HEK293 (cell line): ENCODE results near the gene NUP160.

Source experiments
- CTCF ChIA-PET: fragments of 350-600 bp; formaldehyde crosslinking; extraction: SDS; loops from one replicate; lab custom pipeline; 2021; ENCODE audit warnings: antibody characterized with exemption; lab: Yijun Ruan, JAX
- POLR2A ChIA-PET: fragments of 300-600 bp; formaldehyde crosslinking; extraction: SDS; loops from one replicate; lab custom pipeline; 2020; ENCODE audit warnings: antibody characterized with exemption, inconsistent platforms; lab: Yijun Ruan, JAX
- H3K27ac ChIP-seq: fragments of 200-500 bp; sonication (Bioruptor generic); 2 replicates; pipeline ENCODE4 v1.5.1; 2014; ENCODE audit warnings: low read depth, low read length, control low read depth, inconsistent platforms; ENCODE audit errors: extremely low read depth
- H3K36me3 ChIP-seq, 2 experiments: fragments of 200-500 bp in 1 of 2; sonication (Bioruptor generic) in 1 of 2; 1 replicate in 1 of 2; 2 replicates in 1 of 2; pipeline ENCODE4 v1.5.1; 2014 to 2017; ENCODE audit warnings: inconsistent platforms in 2 of 2, low read length in 2 of 2; ENCODE audit not compliant: control insufficient read depth in 2 of 2, insufficient read depth in 1 of 2
- H3K4me1 ChIP-seq: fragments of 200-500 bp; sonication (Bioruptor generic); 2 replicates; pipeline ENCODE4 v1.5.1; 2014; ENCODE audit warnings: mild to moderate bottlenecking, low read length, inconsistent platforms; ENCODE audit not compliant: control insufficient read depth, insufficient read depth
- H3K4me3 ChIP-seq: 2 replicates; pipeline ENCODE4 v1.5.1; 2011; ENCODE audit warnings: low read depth, mild to moderate bottlenecking, control low read depth, low read length, moderate library complexity
- H3K9me3 ChIP-seq: fragments of 200-500 bp; sonication (Bioruptor generic); 2 replicates; pipeline ENCODE4 v1.5.1; 2014; ENCODE audit warnings: low read depth, low read length, inconsistent platforms; ENCODE audit not compliant: control insufficient read depth, insufficient read depth
- AEBP2 ChIP-seq: fragments of 450-650 bp; formaldehyde crosslinking; IDR thresholded peaks from 2 replicates; pipeline ENCODE4 v1.5.1; 2016; ENCODE audit warnings: missing biosample characterization, missing genetic modification characterization, borderline replicate concordance
- IKZF3 ChIP-seq: fragments of 450-650 bp; IDR thresholded peaks from 2 replicates; pipeline ENCODE4 v1.5.0; 2018; ENCODE audit warnings: missing biosample characterization, mild to moderate bottlenecking, missing genetic modification characterization, moderate library complexity
- KLF8 ChIP-seq: fragments of 450-650 bp; formaldehyde crosslinking; IDR thresholded peaks from 2 replicates; pipeline ENCODE4 v1.5.1; 2016; ENCODE audit warnings: missing biosample characterization, missing genetic modification characterization
- SETDB1 ChIP-seq: IDR thresholded peaks from one replicate; pipeline ENCODE4 v1.6.1; 2017; ENCODE audit warnings: mild to moderate bottlenecking, low read length, moderate library complexity, mixed read lengths; ENCODE audit not compliant: insufficient read length
- TRIM28 ChIP-seq: IDR thresholded peaks from 2 replicates; pipeline ENCODE4 v1.6.1; 2011; ENCODE audit warnings: low read length, control low read depth, borderline replicate concordance
- ZBTB26 ChIP-seq: fragments of 450-650 bp; formaldehyde crosslinking; optimal IDR thresholded peaks from 2 replicates; pipeline ENCODE3; 2016; ENCODE audit warnings: missing biosample characterization, mild to moderate bottlenecking, missing genetic modification characterization
- ZBTB44 ChIP-seq: fragments of 450-650 bp; IDR thresholded peaks from 2 replicates; pipeline ENCODE4 v1.5.1; 2018; ENCODE audit warnings: missing biosample characterization, mild to moderate bottlenecking, missing genetic modification characterization
- ZFP37 ChIP-seq: fragments of 450-650 bp; formaldehyde crosslinking; IDR thresholded peaks from 2 replicates; pipeline ENCODE4 v1.5.1; 2016; ENCODE audit warnings: missing biosample characterization, missing genetic modification characterization
- ZNF146 ChIP-seq: fragments of 450-650 bp; formaldehyde crosslinking; IDR thresholded peaks from 2 replicates; pipeline ENCODE4 v1.5.1; 2016; ENCODE audit warnings: missing biosample characterization, missing genetic modification characterization
- ZNF169 ChIP-seq: fragments of 450-650 bp; formaldehyde crosslinking; IDR thresholded peaks from 2 replicates; pipeline ENCODE4 v1.5.1; 2016; ENCODE audit warnings: missing biosample characterization, missing genetic modification characterization
- ZNF221 ChIP-seq: fragments of 450-650 bp; formaldehyde crosslinking; IDR thresholded peaks from 2 replicates; pipeline ENCODE4 v1.5.1; 2017; ENCODE audit warnings: missing biosample characterization, missing genetic modification characterization, borderline replicate concordance
- ZNF292 ChIP-seq: fragments of 450-650 bp; formaldehyde crosslinking; IDR thresholded peaks from 2 replicates; pipeline ENCODE4 v1.5.1; 2016; ENCODE audit warnings: low read depth, missing biosample characterization, missing genetic modification characterization, borderline replicate concordance
- ZNF324 ChIP-seq: fragments of 450-650 bp; formaldehyde crosslinking; IDR thresholded peaks from 2 replicates; pipeline ENCODE4 v1.5.1; 2016; ENCODE audit warnings: missing biosample characterization, missing genetic modification characterization
- ZNF473 ChIP-seq: fragments of 450-650 bp; formaldehyde crosslinking; IDR thresholded peaks from 2 replicates; pipeline ENCODE4 v1.5.1; 2017; ENCODE audit warnings: missing biosample characterization, missing genetic modification characterization
- ZNF624 ChIP-seq: fragments of 450-650 bp; formaldehyde crosslinking; IDR thresholded peaks from 2 replicates; pipeline ENCODE4 v1.5.1; 2017; ENCODE audit warnings: missing biosample characterization, missing genetic modification characterization
- ZNF654 ChIP-seq: fragments of 450-650 bp; formaldehyde crosslinking; IDR thresholded peaks from 2 replicates; pipeline ENCODE4 v1.5.1; 2016; ENCODE audit warnings: low read depth, missing biosample characterization, missing genetic modification characterization
- ZNF747 ChIP-seq: fragments of 450-650 bp; formaldehyde crosslinking; IDR thresholded peaks from 2 replicates; pipeline ENCODE4 v1.5.1; 2016; ENCODE audit warnings: missing biosample characterization, missing genetic modification characterization
- TF ChIP-seq, protein P1 (sequence below): fragments of 450-650 bp; formaldehyde crosslinking; IDR thresholded peaks from 2 replicates; pipeline ENCODE4 v1.5.1; 2016; ENCODE audit warnings: missing biosample characterization, missing genetic modification characterization
- TF ChIP-seq, protein P2 (sequence below): fragments of 450-650 bp; formaldehyde crosslinking; IDR thresholded peaks from 2 replicates; pipeline ENCODE4 v1.5.1; 2016; ENCODE audit warnings: missing biosample characterization, missing genetic modification characterization
- TF ChIP-seq, protein P3 (sequence below): fragments of 450-650 bp; formaldehyde crosslinking; IDR thresholded peaks from 2 replicates; pipeline ENCODE4 v1.5.1; 2016; ENCODE audit warnings: missing biosample characterization, missing genetic modification characterization

Gene NUP160

GRCh38 chr11:47864901-47865300 is 16.8 kb upstream of the NUP160 start:
- no peak for TF ChIP-seq IKZF3 (tag by site-specific recombination)
- TF ChIP-seq KLF8, result no peak
- POLR2A ChIA-PET, result interaction anchor here (0.5 to 0.9 kb wide), 2 partner anchors 16 to 650 kb away, joined by 3 read pairs; partner anchors contain the start of gene DDB2

DNA sequence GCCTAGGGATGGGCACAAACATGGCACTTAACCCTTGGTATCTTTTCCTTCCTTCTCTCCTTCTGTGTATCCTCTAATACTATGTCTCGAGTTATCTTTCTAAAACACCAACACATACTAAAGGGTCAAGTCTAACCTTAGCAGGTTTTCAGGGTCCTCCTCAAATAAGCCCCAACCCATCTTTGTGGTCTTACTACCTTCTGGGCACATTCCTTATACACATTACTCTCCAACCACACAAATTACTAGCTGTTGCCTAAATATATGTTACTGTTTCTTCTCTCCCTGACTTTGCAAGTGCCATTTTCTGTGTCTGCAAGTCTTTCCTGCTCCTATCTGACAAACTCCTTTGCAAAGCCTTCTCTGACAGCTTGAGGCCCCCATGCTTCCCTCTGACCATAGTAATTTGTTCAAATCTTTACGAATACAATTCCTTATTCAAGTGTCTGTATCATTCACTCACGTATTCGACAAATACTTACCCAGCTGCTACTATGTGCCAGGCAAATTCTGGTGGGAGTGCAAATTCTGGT is 15.8 kb upstream of the NUP160 start:
- Histone ChIP-seq H3K27ac (no peak overlapping the region), H3K4me1 (no peaks in the 10 kb centered on the region), H3K9me3 (no peaks in the 10 kb centered on the region), H3K4me3 (no peak overlapping the region), H3K36me3 (no peaks in the 10 kb centered on the region)
- CTCF ChIA-PET, result interaction anchor here (0.7 to 0.9 kb wide), 2 partner anchors 10 to 490 kb away, joined by 3 read pairs; no protein-coding TSS in a partner anchor
- TF ChIP-seq TRIM28 (0 out of 2 replicates have a peak, but pooled peaks have one; percentile 67), ZNF324 (no peak), SETDB1 (peak; percentile 86), ZNF624 (tag by site-specific recombination) (no peak)
- TF ChIP-seq, protein P1, sequence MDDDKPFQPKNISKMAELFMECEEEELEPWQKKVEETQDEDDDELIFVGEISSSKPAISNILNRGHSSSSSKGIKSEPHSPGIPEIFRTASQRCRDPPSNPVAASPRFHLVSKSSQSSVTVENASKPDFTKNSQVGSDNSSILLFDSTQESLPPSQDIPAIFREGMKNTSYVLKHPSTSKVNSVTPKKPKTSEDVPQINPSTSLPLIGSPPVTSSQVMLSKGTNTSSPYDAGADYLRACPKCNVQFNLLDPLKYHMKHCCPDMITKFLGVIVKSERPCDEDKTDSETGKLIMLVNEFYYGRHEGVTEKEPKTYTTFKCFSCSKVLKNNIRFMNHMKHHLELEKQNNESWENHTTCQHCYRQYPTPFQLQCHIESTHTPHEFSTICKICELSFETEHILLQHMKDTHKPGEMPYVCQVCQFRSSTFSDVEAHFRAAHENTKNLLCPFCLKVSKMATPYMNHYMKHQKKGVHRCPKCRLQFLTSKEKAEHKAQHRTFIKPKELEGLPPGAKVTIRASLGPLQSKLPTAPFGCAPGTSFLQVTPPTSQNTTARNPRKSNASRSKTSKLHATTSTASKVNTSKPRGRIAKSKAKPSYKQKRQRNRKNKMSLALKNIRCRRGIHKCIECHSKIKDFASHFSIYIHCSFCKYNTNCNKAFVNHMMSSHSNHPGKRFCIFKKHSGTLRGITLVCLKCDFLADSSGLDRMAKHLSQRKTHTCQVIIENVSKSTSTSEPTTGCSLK, result no peak
- TF ChIP-seq, all 188 proteins: peak for 2
- POLR2A ChIA-PET, result no interaction called here

More at GRCh38 chr11:47864901-47865300, 16.8 kb upstream of the NUP160 start:
- Histone ChIP-seq H3K4me3 (no peak overlapping the region), H3K9me3 (no peaks in the 10 kb centered on the region), H3K4me1 (no peaks in the 10 kb centered on the region), H3K36me3 (no peaks in the 10 kb centered on the region), H3K27ac (no peak overlapping the region)
- CTCF ChIA-PET, result interaction anchor here (0.7 to 1.1 kb wide), 3 partner anchors 10 to 491 kb away, joined by 3 read pairs; no protein-coding TSS in a partner anchor

DNA sequence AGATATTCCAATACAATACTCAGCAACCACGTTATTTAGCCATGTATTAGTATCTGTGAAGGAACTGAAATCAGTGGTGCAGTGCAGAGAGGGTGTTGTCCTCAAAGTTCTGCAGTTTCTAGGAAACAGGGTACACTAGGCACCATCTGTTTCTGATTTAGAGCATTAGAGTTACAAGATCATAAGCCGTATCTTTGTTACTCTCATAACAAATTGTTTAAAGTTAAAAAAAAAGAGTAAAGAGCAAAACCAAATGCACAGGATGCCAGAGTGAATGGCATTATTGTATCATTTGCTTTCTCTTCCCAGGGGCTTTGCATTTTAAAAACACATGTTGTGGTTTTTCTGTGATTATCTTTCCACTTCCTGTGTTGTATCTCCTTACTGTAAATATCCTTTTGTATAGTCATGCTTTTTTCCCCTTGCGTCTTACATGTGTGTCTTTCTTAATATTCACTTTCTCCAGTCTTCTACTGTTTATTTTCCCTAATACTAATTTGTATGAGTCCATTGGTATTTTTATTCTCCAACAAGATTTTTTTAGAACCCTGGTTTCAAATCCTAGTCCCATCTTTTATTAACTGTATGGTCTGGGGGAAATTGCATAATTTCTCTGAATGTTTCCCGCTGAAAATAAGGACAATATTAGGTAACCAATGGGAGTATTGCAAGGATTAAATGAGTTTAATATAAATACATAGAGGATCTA is 15.2 kb upstream of the NUP160 start:
- H3K4me1 ChIP-seq, result no peaks in the 10 kb centered on the region
- H3K4me3 ChIP-seq, result no peak overlapping the region
- no peak overlapping the region for H3K27ac ChIP-seq
- POLR2A ChIA-PET, result no interaction called here
- CTCF ChIA-PET, result interaction anchor here (0.9 kb wide), 1 partner anchor 9 kb away, joined by 3 read pairs; no protein-coding TSS in a partner anchor
- H3K9me3 ChIP-seq, result no peaks in the 10 kb centered on the region
- H3K36me3 ChIP-seq, result no peaks in the 10 kb centered on the region
- TF ChIP-seq, protein P2, sequence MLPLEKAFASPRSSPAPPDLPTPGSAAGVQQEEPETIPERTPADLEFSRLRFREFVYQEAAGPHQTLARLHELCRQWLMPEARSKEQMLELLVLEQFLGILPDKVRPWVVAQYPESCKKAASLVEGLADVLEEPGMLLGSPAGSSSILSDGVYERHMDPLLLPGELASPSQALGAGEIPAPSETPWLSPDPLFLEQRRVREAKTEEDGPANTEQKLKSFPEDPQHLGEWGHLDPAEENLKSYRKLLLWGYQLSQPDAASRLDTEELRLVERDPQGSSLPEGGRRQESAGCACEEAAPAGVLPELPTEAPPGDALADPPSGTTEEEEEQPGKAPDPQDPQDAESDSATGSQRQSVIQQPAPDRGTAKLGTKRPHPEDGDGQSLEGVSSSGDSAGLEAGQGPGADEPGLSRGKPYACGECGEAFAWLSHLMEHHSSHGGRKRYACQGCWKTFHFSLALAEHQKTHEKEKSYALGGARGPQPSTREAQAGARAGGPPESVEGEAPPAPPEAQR (tag by site-specific recombination), result no peak
- TF ChIP-seq ZNF146, result no peak
- TF ChIP-seq ZBTB26, result no peak
- TF ChIP-seq ZFP37 (tag by site-specific recombination), result no peak
- TF ChIP-seq ZNF747 (tag by site-specific recombination), result no peak
- no peak for TF ChIP-seq AEBP2
- TF ChIP-seq ZNF221 (tag by site-specific recombination), result no peak
- TF ChIP-seq ZNF473, result no peak
- TF ChIP-seq ZNF654 (tag by site-specific recombination), result no peak
- TF ChIP-seq ZNF292 (tag by site-specific recombination), result no peak
- TF ChIP-seq ZBTB44 (tag by site-specific recombination), result no peak
- TF ChIP-seq ZNF169 (tag by site-specific recombination), result no peak
- TF ChIP-seq, protein P3, sequence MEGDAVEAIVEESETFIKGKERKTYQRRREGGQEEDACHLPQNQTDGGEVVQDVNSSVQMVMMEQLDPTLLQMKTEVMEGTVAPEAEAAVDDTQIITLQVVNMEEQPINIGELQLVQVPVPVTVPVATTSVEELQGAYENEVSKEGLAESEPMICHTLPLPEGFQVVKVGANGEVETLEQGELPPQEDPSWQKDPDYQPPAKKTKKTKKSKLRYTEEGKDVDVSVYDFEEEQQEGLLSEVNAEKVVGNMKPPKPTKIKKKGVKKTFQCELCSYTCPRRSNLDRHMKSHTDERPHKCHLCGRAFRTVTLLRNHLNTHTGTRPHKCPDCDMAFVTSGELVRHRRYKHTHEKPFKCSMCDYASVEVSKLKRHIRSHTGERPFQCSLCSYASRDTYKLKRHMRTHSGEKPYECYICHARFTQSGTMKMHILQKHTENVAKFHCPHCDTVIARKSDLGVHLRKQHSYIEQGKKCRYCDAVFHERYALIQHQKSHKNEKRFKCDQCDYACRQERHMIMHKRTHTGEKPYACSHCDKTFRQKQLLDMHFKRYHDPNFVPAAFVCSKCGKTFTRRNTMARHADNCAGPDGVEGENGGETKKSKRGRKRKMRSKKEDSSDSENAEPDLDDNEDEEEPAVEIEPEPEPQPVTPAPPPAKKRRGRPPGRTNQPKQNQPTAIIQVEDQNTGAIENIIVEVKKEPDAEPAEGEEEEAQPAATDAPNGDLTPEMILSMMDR (tag by site-specific recombination), result no peak
